Measurements from ENCODE around the gene NCK2.

The NCK2 gene

GRCh38 chr2:105734762-105735538 lies 9.8 kb upstream of the NCK2 start:
- Histone ChIP-seq H3K4me2 (peak overlapping the region; percentile 33), H3K27ac (no peak overlapping the region), H4K20me1 (no peaks in the 10 kb centered on the region), H3K4me1 (peaks cover 72% of the 10 kb centered on the region), H3K36me3 (no peaks in the 10 kb centered on the region), H3K9ac (no peak overlapping the region), H3K4me3 (no peak overlapping the region), H3K27me3 (no peaks in the 10 kb centered on the region), H3K9me3 (peaks cover 16% of the 10 kb centered on the region)
- TF ChIP-seq Cebpa-rat (IDR thresholded peaks at IDR 0.05), result no peak

GRCh38 chr2:105736145-105736544 lies 8.6 kb upstream of the NCK2 start:
- H3K4me2 ChIP-seq, result no peak overlapping the region
- peaks cover 71% of the 10 kb centered on the region for H3K4me1 ChIP-seq
- TF ChIP-seq Cebpa-rat (IDR thresholded peaks at IDR 0.05), result no peak
- H3K27ac ChIP-seq, result no peak overlapping the region
- peaks cover 11% of the 10 kb centered on the region for H3K9me3 ChIP-seq
- H3K36me3 ChIP-seq, result no peaks in the 10 kb centered on the region
- no peak overlapping the region for H3K9ac ChIP-seq
- no peaks in the 10 kb centered on the region for H4K20me1 ChIP-seq
- no peaks in the 10 kb centered on the region for H3K27me3 ChIP-seq
- H3K4me3 ChIP-seq, result no peak overlapping the region

- Histone ChIP-seq H3K9me3 (peaks cover 11% of the 10 kb centered on the region), H3K4me1 (peaks cover 52% of the 10 kb centered on the region), H3K4me2 (peak overlapping the region; percentile 51), H3K4me3 (no peak overlapping the region), H4K20me1 (no peaks in the 10 kb centered on the region), H3K36me3 (no peaks in the 10 kb centered on the region), H3K9ac (no peak overlapping the region), H3K27me3 (no peaks in the 10 kb centered on the region), H3K27ac (no peak overlapping the region)
- TF ChIP-seq Cebpa-rat (IDR thresholded peaks at IDR 0.05), result no peak
These were observed 6.6 kb upstream of the NCK2 start for GRCh38 chr2:105737980-105738657.

- TF ChIP-seq Cebpa-rat (IDR thresholded peaks at IDR 0.05), result no peak
- H3K27ac ChIP-seq, result no peak overlapping the region
- no peak overlapping the region for H3K9ac ChIP-seq
- no peaks in the 10 kb centered on the region for H3K27me3 ChIP-seq
- no peaks in the 10 kb centered on the region for H4K20me1 ChIP-seq
- no peak overlapping the region for H3K4me3 ChIP-seq
- H3K4me2 ChIP-seq, result peak overlapping the region; percentile 51
- no peaks in the 10 kb centered on the region for H3K36me3 ChIP-seq
- H3K9me3 ChIP-seq, result peaks cover 11% of the 10 kb centered on the region
- peaks cover 50% of the 10 kb centered on the region for H3K4me1 ChIP-seq
These were observed 6.0 kb upstream of the NCK2 start for GRCh38 chr2:105738658-105739241.

- H3K9me3 ChIP-seq, result peaks cover 11% of the 10 kb centered on the region
- no peaks in the 10 kb centered on the region for H4K20me1 ChIP-seq
- H3K4me1 ChIP-seq, result peaks cover 49% of the 10 kb centered on the region
- H3K27ac ChIP-seq, result no peak overlapping the region
- no peaks in the 10 kb centered on the region for H3K36me3 ChIP-seq
- no peak for TF ChIP-seq Cebpa-rat (IDR thresholded peaks at IDR 0.05)
- no peaks in the 10 kb centered on the region for H3K27me3 ChIP-seq
- peak overlapping the region; percentile 51; the same call in 1 of the 2 replicates for H3K4me2 ChIP-seq
- H3K4me3 ChIP-seq, result no peak overlapping the region
- no peak overlapping the region for H3K9ac ChIP-seq
These were observed 5.3 kb upstream of the NCK2 start for GRCh38 chr2:105739426-105739825.

- Histone ChIP-seq H3K4me2 (peak overlapping the region; percentile 51; the same call in 1 of the 2 replicates), H3K4me1 (peaks cover 43% of the 10 kb centered on the region), H3K36me3 (no peaks in the 10 kb centered on the region), H3K4me3 (no peak overlapping the region), H3K9me3 (peaks cover 11% of the 10 kb centered on the region), H3K9ac (no peak overlapping the region), H3K27ac (no peak overlapping the region), H4K20me1 (no peaks in the 10 kb centered on the region; the same call in 1 of the 2 replicates), H3K27me3 (no peaks in the 10 kb centered on the region)
- no peak for TF ChIP-seq Cebpa-rat (IDR thresholded peaks at IDR 0.05)
These were observed 4.7 kb upstream of the NCK2 start for GRCh38 chr2:105739944-105740530.

- Histone ChIP-seq H4K20me1 (peaks cover 11% of the 10 kb centered on the region), H3K9ac (no peak overlapping the region), H3K9me3 (peaks cover 3% of the 10 kb centered on the region), H3K4me2 (no peak overlapping the region), H3K4me3 (no peak overlapping the region), H3K27ac (no peak overlapping the region), H3K4me1 (peaks cover 36% of the 10 kb centered on the region), H3K36me3 (no peaks in the 10 kb centered on the region), H3K27me3 (no peaks in the 10 kb centered on the region)
- TF ChIP-seq Cebpa-rat (IDR thresholded peaks at IDR 0.05), result no peak
These were observed 3.5 kb upstream of the NCK2 start for GRCh38 chr2:105741174-105741573.

GRCh38 chr2:105741617-105742016 lies 3.1 kb upstream of the NCK2 start:
- peaks cover 40% of the 10 kb centered on the region for H3K4me1 ChIP-seq
- H3K27me3 ChIP-seq, result no peaks in the 10 kb centered on the region
- no peak for TF ChIP-seq Cebpa-rat (IDR thresholded peaks at IDR 0.05)
- H3K27ac ChIP-seq, result no peak overlapping the region
- H3K9me3 ChIP-seq, result no peaks in the 10 kb centered on the region
- H4K20me1 ChIP-seq, result peaks cover 16% of the 10 kb centered on the region
- H3K9ac ChIP-seq, result no peak overlapping the region
- no peak overlapping the region for H3K4me3 ChIP-seq
- H3K4me2 ChIP-seq, result no peak overlapping the region
- H3K36me3 ChIP-seq, result no peaks in the 10 kb centered on the region

GRCh38 chr2:105744091-105744908 lies 412 bp upstream of the NCK2 start:
- H3K9me3 ChIP-seq, result no peaks in the 10 kb centered on the region
- TF ChIP-seq Cebpa-rat (IDR thresholded peaks at IDR 0.05), result no peak
- no peaks in the 10 kb centered on the region for H3K27me3 ChIP-seq
- H3K4me3 ChIP-seq, result peak overlapping the region; percentile 98
- H3K36me3 ChIP-seq, result peaks cover 4% of the 10 kb centered on the region
- H3K4me2 ChIP-seq, result peak overlapping the region; percentile 87
- peaks cover 42% of the 10 kb centered on the region for H4K20me1 ChIP-seq
- H3K27ac ChIP-seq, result peak overlapping the region; percentile 93
- H3K9ac ChIP-seq, result peak overlapping the region; percentile 95
- peaks cover 51% of the 10 kb centered on the region for H3K4me1 ChIP-seq

Data from BLaER1 (cell line).